Kidney epithelial cell (primary cell): Measurements from ENCODE around the gene STXBP4. TPM values are rescaled to one million over a fixed set of nuclear protein-coding genes. Genes with fewer than 3 reads are reported as not detected.

Source experiments
- DNase-seq: peaks from one replicate; pipeline ENCODE4 v3.0.0-alpha.2; 2010; ENCODE audit warnings: low read depth
- H3K27me3 ChIP-seq: 2 replicates; pipeline ENCODE4 v1.6.0; 2011; ENCODE audit warnings: low read length; ENCODE audit not compliant: control insufficient read depth, insufficient read depth
- H3K36me3 ChIP-seq: 2 replicates; pipeline ENCODE4 v1.5.1; 2011; ENCODE audit warnings: low read length; ENCODE audit not compliant: control insufficient read depth, insufficient read depth
- H3K4me3 ChIP-seq: 2 replicates; pipeline ENCODE4 v1.5.1; 2011; ENCODE audit warnings: low read depth, mild to moderate bottlenecking, control low read depth, low read length
- CTCF ChIP-seq: IDR thresholded peaks from 2 replicates; pipeline ENCODE4 v1.5.1; 2011; ENCODE audit warnings: mild to moderate bottlenecking, moderate library complexity, low read length, control low read depth, inconsistent platforms; ENCODE audit not compliant: insufficient read depth, poor library complexity, severe bottlenecking
- total RNA-seq: library from RNA; depleted of rRNA; stranded (reverse); fragments of >200 nt; gene quantifications from 2 replicates; pipeline ENCODE4 v1.2.3, GENCODE V29; 2015

The STXBP4 gene
- total RNA-seq, 1 donor from 2014 or later: 40.1 TPM

GRCh38 chr17:55124730-55125360 is 156.3 kb downstream of the STXBP4 start:
- TF ChIP-seq CTCF: no peak
- Histone ChIP-seq H3K27me3 (no peaks in the 10 kb centered on the region), H3K4me3 (no peak overlapping the region), H3K36me3 (no peaks in the 10 kb centered on the region)
- DNase-seq: no peak

GRCh38 chr17:55133583-55133982 is 165.0 kb downstream of the STXBP4 start:
- no peaks in the 10 kb centered on the region for H3K36me3 ChIP-seq
- no peak for DNase-seq

GRCh38 chr17:55134486-55135157 is 166.1 kb downstream of the STXBP4 start:
- TF ChIP-seq CTCF: no peak
- no peak for DNase-seq
- no peak overlapping the region for H3K4me3 ChIP-seq
- H3K36me3 ChIP-seq: no peaks in the 10 kb centered on the region
- H3K27me3 ChIP-seq: no peaks in the 10 kb centered on the region

More at GRCh38 chr17:55133583-55133982, 165.0 kb downstream of the STXBP4 start:
- no peaks in the 10 kb centered on the region for H3K27me3 ChIP-seq
- no peak overlapping the region for H3K4me3 ChIP-seq
- no peak for TF ChIP-seq CTCF

- H3K4me3 ChIP-seq: no peak overlapping the region
- no peak for DNase-seq
- TF ChIP-seq CTCF: no peak
- H3K36me3 ChIP-seq: no peaks in the 10 kb centered on the region
- H3K27me3 ChIP-seq: no peaks in the 10 kb centered on the region
Observed at GRCh38 chr17:55140809-55141208, 172.2 kb downstream of the STXBP4 start.

GRCh38 chr17:55144518-55144917 is 176.0 kb downstream of the STXBP4 start:
- DNase-seq: no peak
- Histone ChIP-seq H3K36me3 (no peaks in the 10 kb centered on the region), H3K27me3 (no peaks in the 10 kb centered on the region), H3K4me3 (no peak overlapping the region)
- TF ChIP-seq CTCF: no peak
